NCI-H345 treated with DMSO at 0.1 percent for 48 hours (cell line): ENCODE data around the gene LY86.

Experiments used
- DNase-seq: peaks from one replicate; lab custom pipeline; 2025; ENCODE audit not compliant: unreplicated experiment; lab: John Stamatoyannopoulos, UW

Gene LY86

DNA sequence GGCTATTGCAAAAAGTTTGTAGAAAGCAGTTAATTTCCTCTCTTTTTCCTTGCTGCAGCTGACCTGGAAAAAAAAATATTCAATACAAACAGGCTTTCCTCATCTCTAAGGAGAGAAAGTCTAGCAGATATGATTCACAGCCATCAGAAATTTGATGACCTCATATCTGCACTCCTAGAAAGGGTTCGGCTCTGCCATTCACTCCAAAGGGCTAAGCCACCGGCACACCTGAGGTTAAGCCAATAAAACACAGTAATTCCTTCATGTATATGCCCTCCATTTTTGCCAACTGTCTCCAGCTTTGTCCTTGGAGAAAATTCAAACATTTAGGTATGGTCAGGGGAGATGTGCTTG, 18.7 kb upstream of the LY86 start:
- DNase-seq: no peak

GRCh38 chr6:6570929-6571671, 17.4 kb upstream of the LY86 start:
- DNase-seq: no peak

DNA sequence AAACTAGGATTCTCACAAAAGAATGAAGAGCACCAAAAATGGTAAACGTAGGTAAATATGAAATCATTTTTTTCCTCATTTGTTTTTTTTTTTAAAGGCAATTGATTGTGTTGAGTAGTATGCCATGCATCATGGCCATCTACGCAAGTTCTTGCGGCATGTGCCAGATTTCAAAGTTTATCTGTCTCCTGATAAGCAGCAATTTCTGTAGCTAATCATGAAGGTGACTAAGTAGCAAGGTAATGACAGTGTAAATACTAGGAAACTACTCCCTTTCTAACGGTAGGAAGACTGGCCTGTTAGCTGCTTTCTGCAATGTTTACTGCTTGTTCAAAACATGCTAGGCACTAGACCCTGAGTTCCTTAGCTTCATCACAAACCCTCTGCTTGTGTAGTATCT, 13.4 kb upstream of the LY86 start:
- no peak for DNase-seq

DNA sequence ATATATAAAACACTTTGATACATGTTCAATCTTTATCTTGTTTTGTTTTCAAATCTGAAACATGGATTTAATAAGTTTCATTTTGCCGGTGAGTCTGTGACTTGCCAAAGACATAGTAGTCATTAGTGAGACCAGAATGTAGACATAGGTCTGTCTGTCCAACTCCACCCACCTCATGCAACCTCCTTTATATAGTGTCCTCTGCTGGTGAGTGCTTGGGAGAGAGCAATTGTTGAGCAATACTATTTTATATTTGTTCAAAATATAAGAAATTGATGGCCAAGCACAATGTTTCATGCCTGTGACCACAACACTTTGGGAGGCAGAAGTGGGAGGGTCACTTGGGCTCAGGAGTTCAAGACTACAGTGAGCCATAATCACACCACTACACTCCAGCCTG, 10.8 kb upstream of the LY86 start:
- DNase-seq: no peak

- no peak for DNase-seq
Measured at GRCh38 chr6:6579281-6579680, 9.2 kb upstream of the LY86 start.

DNA sequence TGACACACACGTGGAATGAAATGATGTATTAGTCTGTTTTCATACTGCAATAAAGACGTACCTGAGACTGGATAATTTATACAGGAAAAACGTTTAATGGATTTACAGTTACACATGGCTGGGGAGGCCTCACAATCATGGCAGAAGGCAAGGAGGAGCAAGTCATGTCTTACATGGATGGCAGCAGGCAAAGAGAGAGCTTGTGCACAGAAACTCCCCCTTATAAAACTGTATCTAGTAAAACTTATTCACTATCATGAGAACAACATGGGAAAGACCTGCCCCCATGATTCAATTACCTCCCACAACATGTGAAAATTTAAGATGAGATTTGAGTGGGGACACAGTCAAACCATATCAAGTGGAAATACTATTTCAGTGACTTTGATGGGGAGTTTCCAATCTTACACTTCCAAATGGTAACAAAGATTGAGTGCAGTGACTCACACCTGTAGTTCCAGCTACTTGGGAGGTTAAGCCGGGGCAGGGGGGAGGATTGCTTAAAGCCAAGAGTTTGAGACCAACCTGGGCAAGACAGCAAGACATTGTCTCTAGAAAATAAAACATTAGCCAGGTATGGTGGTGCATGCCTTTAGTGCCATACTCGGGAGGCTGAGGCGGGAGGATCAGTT, 8.2 kb upstream of the LY86 start:
- DNase-seq: no peak

DNA sequence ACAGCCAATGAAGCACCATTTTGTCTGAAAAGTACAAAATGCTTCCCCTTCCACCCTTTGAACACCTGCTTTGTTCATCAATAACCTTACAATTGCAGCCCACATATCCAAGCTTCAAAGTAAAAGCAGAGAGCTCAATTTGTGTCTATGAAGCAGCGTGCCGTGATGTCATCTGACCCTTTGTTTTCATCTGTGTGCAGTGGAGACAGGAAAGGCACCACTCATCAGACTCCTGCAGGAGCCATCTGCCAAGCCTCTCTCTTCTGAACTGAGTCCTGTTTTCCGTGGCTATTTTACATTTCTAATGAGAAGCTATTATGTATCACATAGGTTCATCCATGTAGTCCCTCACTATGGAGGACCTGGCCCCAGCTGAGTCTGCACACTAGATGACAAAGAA, 7.5 kb upstream of the LY86 start:
- no peak for DNase-seq

DNA sequence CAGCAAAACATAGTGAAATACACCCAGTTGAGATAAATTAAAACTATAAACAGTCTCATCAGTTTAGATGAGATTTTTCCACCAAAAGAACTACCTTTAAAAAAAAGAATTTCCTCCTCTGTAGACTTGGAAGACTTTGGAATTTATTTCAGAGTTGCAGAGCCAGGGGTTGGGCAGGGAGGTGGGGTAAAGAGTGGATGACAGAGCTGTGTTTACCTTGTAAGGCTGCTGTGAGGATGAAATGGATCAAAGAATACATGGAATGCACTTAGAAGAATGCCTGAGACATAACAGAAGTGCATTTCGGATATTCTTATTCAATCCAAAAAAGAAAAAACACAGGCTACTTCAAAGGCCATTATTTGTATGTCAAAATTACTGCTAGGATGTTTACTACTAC, 6.4 kb upstream of the LY86 start:
- DNase-seq: no peak

DNA sequence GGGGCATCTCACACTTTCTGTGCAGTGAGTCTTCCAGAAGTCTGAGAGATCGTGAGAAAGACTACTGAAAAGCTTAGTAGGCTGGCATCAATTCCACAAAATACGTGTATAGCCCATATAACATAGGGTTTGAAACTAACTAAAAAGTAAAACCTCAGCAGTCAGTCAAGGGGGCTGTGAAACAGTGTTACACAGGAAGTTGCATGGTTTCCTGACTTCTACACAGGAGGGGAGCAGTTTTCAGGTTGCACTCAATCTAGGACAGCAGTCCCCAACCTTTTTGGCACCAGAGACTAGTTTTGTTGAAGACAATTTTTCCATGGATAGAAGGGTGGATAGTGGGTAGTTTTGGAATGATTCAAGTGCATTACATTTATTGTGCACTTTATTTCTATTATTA, 4.7 kb upstream of the LY86 start:
- DNase-seq: no peak

DNA sequence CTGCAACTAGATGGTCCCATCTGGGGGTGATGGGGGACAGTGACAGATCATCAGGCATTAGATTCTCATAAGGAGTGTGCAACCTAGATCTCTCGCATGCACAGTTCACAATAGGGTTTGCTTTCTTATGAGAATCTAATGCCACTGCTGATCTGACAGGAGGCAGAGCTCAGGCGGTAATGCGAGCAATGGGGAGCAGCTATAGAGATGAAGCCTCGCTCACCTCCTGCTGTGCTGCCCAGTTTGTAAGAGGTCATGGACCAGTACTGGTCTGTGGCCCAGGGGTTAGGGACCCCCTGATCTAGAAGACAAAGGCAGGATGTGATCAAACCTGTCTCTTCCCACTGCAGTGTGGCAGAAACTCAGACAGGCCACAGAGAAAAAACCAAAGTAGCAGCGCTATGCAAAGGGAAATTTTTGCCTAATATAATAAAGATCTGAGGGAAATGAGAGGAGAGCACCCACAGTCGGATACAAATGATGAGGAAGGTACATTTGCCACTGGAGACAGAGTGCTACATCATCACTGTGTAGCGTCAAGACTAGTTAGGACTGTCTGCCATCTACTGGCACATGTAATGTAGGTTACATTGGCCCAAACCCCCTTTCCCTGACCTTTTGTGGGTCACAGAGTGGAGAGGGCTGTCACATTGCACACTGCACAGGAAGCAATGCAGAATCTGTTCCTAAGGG, 4.1 kb upstream of the LY86 start:
- no peak for DNase-seq

DNA sequence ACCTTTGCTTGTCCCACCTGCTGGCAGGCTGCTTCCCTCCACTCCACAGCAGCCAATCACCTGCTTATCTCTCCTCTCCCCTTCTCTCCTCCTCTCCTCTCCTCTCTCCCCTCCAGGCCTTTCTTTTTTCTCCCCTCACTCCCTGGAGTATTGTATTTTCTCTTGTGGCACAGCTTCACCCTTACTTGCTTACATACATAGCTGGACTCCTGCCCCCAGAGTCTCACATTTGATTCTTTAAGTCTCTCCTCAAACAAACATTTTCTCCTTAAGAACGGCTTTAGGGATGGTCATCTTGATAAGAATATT, 3.6 kb upstream of the LY86 start:
- DNase-seq: no peak

DNA sequence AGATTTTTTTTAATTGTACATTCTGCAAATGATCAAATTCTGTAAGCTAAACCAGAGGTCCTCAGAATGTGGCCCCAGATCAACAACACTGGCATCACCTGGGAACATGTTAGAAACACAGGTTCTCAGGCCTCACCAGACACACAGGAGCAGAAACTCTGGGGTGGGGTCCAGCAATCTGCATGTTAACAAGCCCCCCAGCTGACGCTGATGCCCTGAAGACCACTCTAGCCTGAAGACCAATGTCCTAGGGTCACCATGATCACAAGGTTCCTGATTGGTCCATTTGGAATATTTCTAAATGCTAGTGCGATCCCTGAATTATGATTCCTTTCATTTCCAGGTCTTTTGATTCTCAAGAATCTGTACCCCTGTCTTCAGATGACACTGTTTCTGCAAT, 2.4 kb upstream of the LY86 start:
- no peak for DNase-seq

GRCh38 chr6:6586671-6587526, 1.6 kb upstream of the LY86 start:
- DNase-seq: no peak

GRCh38 chr6:6587696-6588063, 840 bp upstream of the LY86 start:
- DNase-seq: no peak

GRCh38 chr6:6588924-6589709, 597 bp downstream of the LY86 start:
- no peak for DNase-seq

GRCh38 chr6:6590530-6590929, 2.0 kb downstream of the LY86 start:
- no peak for DNase-seq

DNA sequence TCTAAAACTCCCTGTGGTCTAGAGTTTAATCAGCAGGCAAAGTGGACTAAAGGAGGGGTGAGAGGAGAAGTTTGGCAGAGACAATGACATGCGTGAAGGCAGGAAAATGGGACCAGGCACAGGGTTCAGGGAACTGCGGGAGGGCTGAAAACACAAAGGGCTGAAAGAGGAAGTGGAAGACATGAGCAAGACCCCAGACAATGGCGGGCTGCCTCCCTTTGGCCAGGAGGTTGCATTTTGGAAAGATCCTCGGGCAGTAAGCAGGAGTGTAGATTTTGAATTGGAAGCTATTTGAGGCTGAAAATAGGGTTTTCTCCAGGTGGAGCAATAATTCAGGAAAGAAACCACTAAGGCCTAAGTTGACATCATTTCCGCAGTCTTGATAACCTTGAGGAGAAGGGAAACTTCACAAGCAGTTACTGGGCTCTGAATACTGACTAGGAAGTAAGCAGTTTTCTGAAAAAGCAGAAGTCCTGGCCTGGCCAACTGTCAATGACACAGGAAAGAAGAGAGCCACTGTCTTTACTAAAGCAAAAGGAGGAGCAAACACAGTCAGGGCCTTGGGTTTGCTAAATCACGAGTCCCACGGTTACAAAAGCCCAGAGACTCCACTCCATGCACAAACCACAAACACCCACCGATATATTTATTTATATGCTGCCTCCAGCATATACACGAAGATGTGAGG, 3.4 kb downstream of the LY86 start:
- no peak for DNase-seq

DNA sequence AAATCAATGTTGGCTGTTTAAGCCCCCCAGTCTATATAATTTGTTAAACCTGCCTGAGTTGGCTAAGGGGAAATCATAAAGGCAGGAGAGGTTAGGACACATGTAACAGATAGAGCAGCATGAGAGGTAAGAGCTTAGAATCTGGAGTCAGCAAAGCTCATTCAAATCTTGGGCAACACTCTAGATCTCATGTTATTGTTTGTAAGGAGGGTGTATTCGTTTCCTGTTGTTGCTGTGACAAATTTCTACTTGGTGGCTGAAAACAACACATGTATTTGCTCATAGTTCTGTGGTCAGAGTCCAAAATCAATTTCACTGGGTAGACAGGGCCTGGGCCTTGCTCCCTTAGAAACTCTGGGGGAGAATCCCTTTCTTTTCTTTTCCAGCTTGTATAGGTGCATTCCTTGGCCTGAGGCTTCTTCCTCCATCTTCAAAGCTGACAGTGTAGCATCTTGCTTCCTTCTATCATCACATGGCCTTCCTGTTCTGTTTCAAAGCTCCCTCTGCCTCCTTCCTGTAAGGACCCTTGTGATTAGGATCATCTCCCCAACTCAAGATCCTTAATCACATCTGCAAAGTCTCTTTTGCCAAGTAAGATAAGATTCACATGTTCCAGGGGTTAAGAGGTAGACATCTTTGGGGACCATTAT, 4.4 kb downstream of the LY86 start:
- no peak for DNase-seq

DNA sequence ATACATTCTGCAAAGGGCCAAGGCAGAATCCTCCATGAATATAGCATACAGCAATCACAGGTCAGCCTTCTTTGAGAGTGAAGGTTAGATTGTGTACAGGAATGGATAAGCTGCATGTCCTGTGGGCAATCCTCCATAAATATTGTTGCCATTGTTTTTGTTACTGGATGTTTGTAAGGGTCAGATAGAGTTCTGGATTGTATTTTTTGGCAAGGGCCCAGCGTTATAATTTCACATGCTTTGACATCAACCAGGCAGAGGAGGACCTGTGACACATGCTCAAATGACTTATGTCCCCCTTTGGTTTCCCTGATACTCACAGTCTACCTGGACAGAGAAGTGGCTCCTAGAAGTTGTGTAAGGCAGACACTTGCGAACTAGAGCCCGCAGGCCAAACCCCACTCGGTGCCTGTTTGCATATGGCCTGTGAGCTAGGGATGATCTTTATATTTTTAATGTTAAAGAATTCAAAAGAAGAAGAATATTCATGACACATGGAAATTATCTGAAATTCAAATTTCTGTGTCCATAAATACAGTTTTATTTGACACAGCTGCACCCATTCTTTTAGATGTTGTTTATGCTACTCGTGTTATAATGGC, 5.4 kb downstream of the LY86 start:
- no peak for DNase-seq

DNA sequence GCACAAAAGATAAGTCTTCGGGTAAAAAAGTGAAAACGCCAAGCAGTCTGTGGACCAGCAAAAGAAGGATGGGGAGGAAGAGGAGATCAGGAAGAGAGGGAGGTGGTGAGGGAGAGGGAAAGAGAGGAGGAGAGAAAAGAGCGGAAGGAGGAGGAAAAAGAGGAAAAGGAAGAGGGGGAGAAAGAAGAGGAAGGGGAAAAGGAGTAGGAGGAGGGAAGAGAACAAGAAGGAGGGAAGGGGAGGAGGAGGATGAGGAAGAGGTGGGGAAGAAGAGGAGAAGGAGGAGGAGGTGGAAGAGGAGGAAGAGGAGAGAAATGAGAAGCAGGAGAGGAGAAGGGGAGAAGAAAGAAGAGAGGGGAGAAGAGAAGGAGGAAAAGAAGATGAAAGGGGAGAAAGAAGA, 6.5 kb downstream of the LY86 start:
- DNase-seq: no peak
